ENCODE data around the gene RNF7. TPM values are rescaled to one million over a fixed set of nuclear protein-coding genes. Genes with fewer than 3 reads are reported as not detected.

RNF7 gene
- total RNA-seq, 5 donors from 2014 or later (not counting 1 experiment from before 2014, with no cell fraction given), result 53.5 to 61.2 (median 55.5) TPM

GRCh38 chr3:141726483-141726882 lies 11.6 kb upstream of the RNF7 start:
- Histone ChIP-seq H3K4me3 (ENCODE audit: control insufficient read depth in 1 of 2, extremely low read depth in 1 of 2, low read length in 1 of 2) (no peak overlapping the region), H3K27ac (ENCODE audit: low read length) (no peak overlapping the region), H3K4me1 (ENCODE audit: control insufficient read depth in 1 of 2, extremely low read depth in 1 of 2, insufficient read depth in 2 of 2, low read length in 2 of 2) (no peaks in the 10 kb centered on the region), H3K9me3 (no peaks in the 10 kb centered on the region), H3K36me3 (ENCODE audit: control insufficient read depth in 2 of 2, extremely low read depth in 1 of 2, insufficient read depth in 1 of 2, low read length in 1 of 2) (no peaks in the 10 kb centered on the region), H3K27me3 (replicated peaks in 1 of 2; ENCODE audit: control insufficient read depth in 2 of 2, extremely low read depth in 1 of 2, insufficient read depth in 2 of 2, low read length in 1 of 2) (peaks cover 0 to 7% of the 10 kb centered on the region in 2 experiments)
- DNase-seq (no peak), ATAC-seq (replicated peaks in 1 of 4) (no peak)
- H3K27me3 Mint-ChIP-seq, result peaks cover 2 to 4% of the 10 kb centered on the region in 2 donors
- POLR2A ChIA-PET, result interaction anchor here in 1 of 2 donors (1.0 kb wide), 1 partner anchor 192 kb away, joined by 6 read pairs; no protein-coding TSS in a partner anchor
- CTCF ChIA-PET, result no interaction called here
- H3K27ac Mint-ChIP-seq, result no peak overlapping the region
- no peak overlapping the region for H3K4me3 Mint-ChIP-seq
- WGBS (ENCODE audit: insufficient coverage), result no CpG with 5 or more reads among the region's 1 CpG
- H3K4me1 Mint-ChIP-seq, result no peaks in the 10 kb centered on the region
- no peaks in the 10 kb centered on the region for H3K36me3 Mint-ChIP-seq
- H3K9me3 Mint-ChIP-seq, result no peaks in the 10 kb centered on the region

DNA sequence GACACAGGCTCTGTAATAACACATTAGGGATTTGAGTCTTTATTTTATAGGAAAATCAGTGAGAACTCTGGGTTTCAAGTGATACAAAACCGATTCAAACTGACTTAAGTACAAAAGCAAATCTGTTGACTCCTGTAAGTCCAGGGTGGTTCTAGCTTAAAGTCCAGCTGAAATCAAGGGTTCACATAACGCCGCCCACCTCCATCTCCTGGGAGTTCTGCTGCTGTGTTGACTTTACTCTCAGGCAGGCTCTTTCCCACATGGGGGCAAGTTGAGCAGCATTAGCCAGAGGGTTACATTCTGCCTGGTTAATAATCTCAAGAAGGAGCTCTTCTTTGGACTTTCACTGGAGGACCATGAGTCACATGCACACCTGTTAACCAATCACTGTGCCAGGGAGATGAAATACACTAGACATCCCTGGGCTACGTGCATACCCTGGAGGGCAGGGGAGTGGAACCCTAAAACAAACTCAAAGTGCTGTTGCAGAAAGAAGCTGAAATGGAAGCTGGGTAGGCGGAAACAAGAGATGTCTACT lies 9.7 kb upstream of the RNF7 start:
- H3K27ac Mint-ChIP-seq, result no peak overlapping the region
- H3K9me3 Mint-ChIP-seq, result no peaks in the 10 kb centered on the region
- ATAC-seq (replicated peaks in 1 of 4) (no peak), DNase-seq (no peak)
- Histone ChIP-seq H3K4me1 (ENCODE audit: control insufficient read depth in 1 of 2, extremely low read depth in 1 of 2, insufficient read depth in 2 of 2, low read length in 2 of 2) (no peaks in the 10 kb centered on the region), H3K4me3 (ENCODE audit: control insufficient read depth in 1 of 2, extremely low read depth in 1 of 2, low read length in 1 of 2) (no peak overlapping the region), H3K27ac (ENCODE audit: low read length) (no peak overlapping the region), H3K27me3 (replicated peaks in 1 of 2; ENCODE audit: control insufficient read depth in 2 of 2, extremely low read depth in 1 of 2, insufficient read depth in 2 of 2, low read length in 1 of 2) (peaks cover 0 to 7% of the 10 kb centered on the region in 2 experiments), H3K9me3 (no peaks in the 10 kb centered on the region), H3K36me3 (ENCODE audit: control insufficient read depth in 2 of 2, extremely low read depth in 1 of 2, insufficient read depth in 1 of 2, low read length in 1 of 2) (no peaks in the 10 kb centered on the region)
- H3K36me3 Mint-ChIP-seq, result no peaks in the 10 kb centered on the region
- ChIA-PET POLR2A (interaction anchor here in 1 of 2 donors (0.6 kb wide), 1 partner anchor 367 kb away, joined by 3 read pairs; no protein-coding TSS in a partner anchor), CTCF (interaction anchor here in 1 of 2 donors (0.6 to 0.7 kb wide), 2 partner anchors 185 to 459 kb away, joined by 3 to 4 read pairs; no protein-coding TSS in a partner anchor)
- H3K27me3 Mint-ChIP-seq, result peaks cover 2 to 4% of the 10 kb centered on the region in 2 donors
- WGBS (ENCODE audit: insufficient coverage), result 100% methylated on average over 3 of the region's 5 CpGs
- no peaks in the 10 kb centered on the region for H3K4me1 Mint-ChIP-seq
- no peak overlapping the region for H3K4me3 Mint-ChIP-seq

DNA sequence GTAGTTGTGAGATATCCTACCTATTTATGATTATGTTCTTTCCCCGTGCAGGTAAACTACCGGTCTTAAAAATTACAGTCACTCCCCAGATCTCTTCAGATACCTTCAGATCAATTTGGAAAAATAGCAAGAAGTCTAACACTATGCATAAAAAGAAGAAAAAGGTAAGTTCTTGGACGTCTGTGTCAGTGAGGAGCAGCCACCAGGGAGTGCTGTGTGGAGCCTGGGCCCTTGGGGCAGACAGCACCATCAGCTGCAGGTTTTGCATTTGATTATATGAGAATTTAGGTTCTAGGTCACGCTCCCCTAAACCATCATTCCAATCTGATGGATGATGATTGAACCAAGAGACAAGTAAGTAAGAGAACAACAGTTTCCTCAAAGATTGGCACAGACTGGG lies 8.9 kb upstream of the RNF7 start:
- Histone ChIP-seq H3K4me3 (ENCODE audit: control insufficient read depth in 1 of 2, extremely low read depth in 1 of 2, low read length in 1 of 2) (no peak overlapping the region), H3K27me3 (replicated peaks in 1 of 2; ENCODE audit: control insufficient read depth in 2 of 2, extremely low read depth in 1 of 2, insufficient read depth in 2 of 2, low read length in 1 of 2) (peaks cover 0 to 7% of the 10 kb centered on the region in 2 experiments), H3K36me3 (ENCODE audit: control insufficient read depth in 2 of 2, extremely low read depth in 1 of 2, insufficient read depth in 1 of 2, low read length in 1 of 2) (no peaks in the 10 kb centered on the region), H3K9me3 (no peaks in the 10 kb centered on the region), H3K27ac (ENCODE audit: low read length) (no peak overlapping the region), H3K4me1 (ENCODE audit: control insufficient read depth in 1 of 2, extremely low read depth in 1 of 2, insufficient read depth in 2 of 2, low read length in 2 of 2) (no peaks in the 10 kb centered on the region)
- DNase-seq (no peak), ATAC-seq (replicated peaks in 1 of 4) (no peak)
- H3K27ac Mint-ChIP-seq, result no peak overlapping the region
- POLR2A ChIA-PET, result interaction anchor here in 1 of 2 donors (0.6 kb wide), 1 partner anchor 368 kb away, joined by 3 read pairs; no protein-coding TSS in a partner anchor
- no peaks in the 10 kb centered on the region for H3K36me3 Mint-ChIP-seq
- no peaks in the 10 kb centered on the region for H3K9me3 Mint-ChIP-seq
- CTCF ChIA-PET, result interaction anchor here in 1 of 2 donors (0.6 kb wide), 1 partner anchor 458 kb away, joined by 4 read pairs; no protein-coding TSS in a partner anchor
- peaks cover 2 to 4% of the 10 kb centered on the region in 2 donors for H3K27me3 Mint-ChIP-seq
- WGBS (ENCODE audit: insufficient coverage), result no CpG with 5 or more reads among the region's 4 CpGs
- no peaks in the 10 kb centered on the region for H3K4me1 Mint-ChIP-seq
- H3K4me3 Mint-ChIP-seq, result no peak overlapping the region

DNA sequence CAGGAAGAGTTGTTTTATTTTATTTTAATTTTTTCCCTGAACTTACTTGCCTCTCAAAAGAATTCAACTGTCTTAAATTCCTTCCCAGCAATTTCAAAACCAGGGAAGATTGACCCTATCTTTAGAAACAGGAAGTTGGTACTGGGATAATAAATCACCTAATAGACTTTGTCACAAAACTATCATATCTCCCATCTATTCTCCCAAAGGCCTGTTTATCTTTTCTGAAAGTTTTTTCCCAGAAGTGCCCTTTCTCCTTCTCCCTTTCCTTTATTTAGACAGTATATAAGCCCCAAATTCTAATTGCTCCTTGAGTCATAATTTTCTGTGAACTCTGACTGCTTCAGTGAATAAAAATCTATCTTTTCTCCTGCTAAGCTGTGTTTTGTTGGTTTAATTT lies 2.9 kb upstream of the RNF7 start:
- POLR2A ChIA-PET, result no interaction called here
- H3K4me3 Mint-ChIP-seq, result no peak overlapping the region
- H3K36me3 ChIP-seq (ENCODE audit: control insufficient read depth in 2 of 2, extremely low read depth in 1 of 2, insufficient read depth in 1 of 2, low read length in 1 of 2), result no peaks in the 10 kb centered on the region
- ATAC-seq (replicated peaks in 1 of 4) (no peak), DNase-seq (no peak)
- no peaks in the 10 kb centered on the region for H3K27me3 ChIP-seq (replicated peaks in 1 of 2; ENCODE audit: control insufficient read depth in 2 of 2, extremely low read depth in 1 of 2, insufficient read depth in 2 of 2, low read length in 1 of 2)
- no peaks in the 10 kb centered on the region for H3K9me3 ChIP-seq
- peaks cover 6 to 7% of the 10 kb centered on the region in 2 experiments for H3K4me1 ChIP-seq (ENCODE audit: control insufficient read depth in 1 of 2, extremely low read depth in 1 of 2, insufficient read depth in 2 of 2, low read length in 2 of 2)
- H3K4me3 ChIP-seq (ENCODE audit: control insufficient read depth in 1 of 2, extremely low read depth in 1 of 2, low read length in 1 of 2), result no peak overlapping the region
- H3K9me3 Mint-ChIP-seq, result no peaks in the 10 kb centered on the region
- CTCF ChIA-PET, result no interaction called here
- no peaks in the 10 kb centered on the region for H3K36me3 Mint-ChIP-seq
- H3K27me3 Mint-ChIP-seq, result no peaks in the 10 kb centered on the region
- H3K4me1 Mint-ChIP-seq, result peaks cover 14 to 22% (median 19%) of the 10 kb centered on the region in 3 donors
- no peak overlapping the region for H3K27ac Mint-ChIP-seq
- no peak overlapping the region for H3K27ac ChIP-seq (ENCODE audit: low read length)

DNA sequence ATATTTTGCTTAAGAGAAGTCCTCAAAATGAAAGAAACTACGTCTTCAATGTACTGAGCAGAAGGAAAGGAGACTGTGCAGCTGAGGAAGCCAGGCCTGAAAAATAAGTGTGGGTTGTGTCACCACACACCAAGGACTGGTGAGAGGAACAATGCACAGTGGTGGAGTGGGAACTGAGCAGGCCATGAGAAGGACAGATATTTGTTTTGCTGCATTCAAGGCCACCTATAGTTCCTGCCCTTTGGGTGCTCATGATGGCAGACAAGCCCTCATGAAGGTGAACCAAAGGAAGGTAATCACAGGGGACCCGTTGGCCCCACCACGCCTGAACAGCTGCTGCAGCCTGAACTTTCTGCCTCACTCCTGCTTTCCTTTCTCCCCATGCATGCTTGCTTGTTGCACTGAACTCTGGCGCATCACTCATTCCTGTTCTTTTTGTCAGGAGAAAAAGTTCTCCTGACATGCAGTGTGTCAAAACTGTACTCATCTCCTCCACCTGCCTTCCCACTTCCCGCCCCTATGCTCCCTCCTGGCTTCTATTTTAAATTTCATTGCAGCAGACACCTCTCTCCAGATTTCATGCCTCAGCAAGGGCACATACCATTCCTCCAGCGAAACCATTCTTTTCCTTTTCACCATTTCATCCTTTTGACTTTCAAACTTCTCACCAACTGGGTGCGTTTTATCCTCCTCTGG lies 2.2 kb upstream of the RNF7 start:
- CTCF ChIA-PET, result no interaction called here
- peaks cover 21 to 30% (median 26%) of the 10 kb centered on the region in 3 donors for H3K4me1 Mint-ChIP-seq
- WGBS (ENCODE audit: insufficient coverage), result 97% methylated on average over 6 of the region's 7 CpGs
- no peaks in the 10 kb centered on the region for H3K36me3 Mint-ChIP-seq
- H3K4me3 Mint-ChIP-seq, result no peak overlapping the region
- Histone ChIP-seq H3K36me3 (ENCODE audit: control insufficient read depth in 2 of 2, extremely low read depth in 1 of 2, insufficient read depth in 1 of 2, low read length in 1 of 2) (peaks cover 0 to under 1% of the 10 kb centered on the region in 2 donors), H3K9me3 (no peaks in the 10 kb centered on the region), H3K27me3 (replicated peaks in 1 of 2; ENCODE audit: control insufficient read depth in 2 of 2, extremely low read depth in 1 of 2, insufficient read depth in 2 of 2, low read length in 1 of 2) (no peaks in the 10 kb centered on the region), H3K4me1 (ENCODE audit: control insufficient read depth in 1 of 2, extremely low read depth in 1 of 2, insufficient read depth in 2 of 2, low read length in 2 of 2) (peaks cover 6 to 14% of the 10 kb centered on the region in 2 experiments), H3K4me3 (ENCODE audit: control insufficient read depth in 1 of 2, extremely low read depth in 1 of 2, low read length in 1 of 2) (no peak overlapping the region), H3K27ac (ENCODE audit: low read length) (no peak overlapping the region)
- H3K27me3 Mint-ChIP-seq, result no peaks in the 10 kb centered on the region
- H3K9me3 Mint-ChIP-seq, result no peaks in the 10 kb centered on the region
- POLR2A ChIA-PET, result interaction anchor here in 1 of 2 donors (0.6 kb wide), 1 partner anchor 256 kb away, joined by 6 read pairs; no protein-coding TSS in a partner anchor
- no peak for ATAC-seq (replicated peaks in 1 of 4)
- DNase-seq, result no peak
- H3K27ac Mint-ChIP-seq, result no peak overlapping the region

GRCh38 chr3:141737093-141737492 lies 1.0 kb upstream of the RNF7 start:
- peak overlapping the region; percentile 84 for H3K27ac ChIP-seq (ENCODE audit: low read length)
- H3K36me3 ChIP-seq (ENCODE audit: control insufficient read depth in 2 of 2, extremely low read depth in 1 of 2, insufficient read depth in 1 of 2, low read length in 1 of 2), result peaks cover 0 to 6% of the 10 kb centered on the region in 2 donors
- H3K36me3 Mint-ChIP-seq, result no peaks in the 10 kb centered on the region
- no peak for ATAC-seq (replicated peaks in 1 of 4)
- WGBS (ENCODE audit: insufficient coverage), result no CpG with 5 or more reads among the region's 10 CpGs
- no peak overlapping the region for H3K4me3 Mint-ChIP-seq
- POLR2A ChIA-PET, result no interaction called here
- no peaks in the 10 kb centered on the region for H3K27me3 ChIP-seq (replicated peaks in 1 of 2; ENCODE audit: control insufficient read depth in 2 of 2, extremely low read depth in 1 of 2, insufficient read depth in 2 of 2, low read length in 1 of 2)
- H3K27me3 Mint-ChIP-seq, result no peaks in the 10 kb centered on the region
- DNase-seq, result no peak
- CTCF ChIA-PET, result interaction anchor here in 1 of 2 donors (0.8 to 4.0 kb wide), 3 partner anchors 138 to 543 kb away, joined by 3 to 24 read pairs (median 4); no protein-coding TSS in a partner anchor
- peak overlapping the region; percentile 37 to 62 for H3K27ac Mint-ChIP-seq
- peaks cover 12 to 15% of the 10 kb centered on the region in 2 experiments for H3K4me1 ChIP-seq (ENCODE audit: control insufficient read depth in 1 of 2, extremely low read depth in 1 of 2, insufficient read depth in 2 of 2, low read length in 2 of 2)
- peaks cover 31 to 41% (median 34%) of the 10 kb centered on the region in 3 donors for H3K4me1 Mint-ChIP-seq
- no peak overlapping the region for H3K4me3 ChIP-seq (ENCODE audit: control insufficient read depth in 1 of 2, extremely low read depth in 1 of 2, low read length in 1 of 2)
- no peaks in the 10 kb centered on the region for H3K9me3 ChIP-seq
- no peaks in the 10 kb centered on the region for H3K9me3 Mint-ChIP-seq

Data from T-cell (primary cell).